B cell (primary cell): Measurements from ENCODE around the gene ZNF598. TPM values are rescaled to one million over a fixed set of nuclear protein-coding genes. Genes with fewer than 3 reads are reported as not detected.

Source experiments
- ATAC-seq: fragments of 200-7000 bp; cut with Tn5 transposase; one replicate; pipeline ENCODE4 v1.10.0; 2021; ENCODE audit warnings: low read depth, mild to moderate bottlenecking, moderate number of reproducible peaks, moderate library complexity
- CTCF ChIA-PET: fragments of 350-600 bp; sonication (Branson Sonifier 250); formaldehyde crosslinking; loops from one replicate; lab custom pipeline; 2021; ENCODE audit warnings: antibody characterized with exemption, inconsistent platforms; lab: Charles Lee
- POLR2A ChIA-PET: fragments of 350-600 bp; sonication (Branson Sonifier 250); formaldehyde crosslinking; loops from one replicate; lab custom pipeline; 2021; ENCODE audit warnings: antibody characterized with exemption; lab: Charles Lee
- DNase-seq: peaks from one replicate; pipeline ENCODE4 v3.0.0; 2013
- H2AFZ ChIP-seq: 2 replicates; pipeline ENCODE4 v1.6.1; 2012; ENCODE audit warnings: mild to moderate bottlenecking, low read depth, low read length; ENCODE audit not compliant: insufficient read depth, poor library complexity, severe bottlenecking
- H3K27ac ChIP-seq, 2 donors: 1 replicate in 1 of 2; 2 replicates in 1 of 2; pipeline ENCODE4 v1.5.1; 2012 to 2013; ENCODE audit warnings: low read length in 2 of 2, mild to moderate bottlenecking in 2 of 2, moderate library complexity in 1 of 2
- H3K27me3 ChIP-seq, 4 experiments: fragments of 200-600 bp in 1 of 4; sonication (generic) in 1 of 4; replicated peaks in 1 of 4; 1 replicate in 2 of 4; 2 replicates in 2 of 4; pipeline versions ENCODE4 v1.6.1 to v1.7.0; 2013 to 2016; ENCODE audit warnings: low read length in 3 of 4, mild to moderate bottlenecking in 2 of 4, mixed read lengths in 1 of 4, moderate library complexity in 1 of 4; ENCODE audit not compliant: insufficient read depth in 4 of 4, control insufficient read depth in 3 of 4; ENCODE audit errors: control extremely low read depth in 1 of 4
- H3K36me3 ChIP-seq, 2 experiments: replicated peaks in 1 of 2; 1 replicate in 1 of 2; 2 replicates in 1 of 2; pipeline versions ENCODE4 v1.6.1 to v1.7.1; 2013; ENCODE audit warnings: low read length in 1 of 2; ENCODE audit not compliant: insufficient read depth in 2 of 2, control insufficient read depth in 1 of 2; ENCODE audit errors: control extremely low read depth in 1 of 2, extremely low read depth in 1 of 2
- H3K4me1 ChIP-seq, 2 donors: fragments of 200-600 bp in 1 of 2; sonication (generic) in 1 of 2; 1 replicate in 1 of 2; 2 replicates in 1 of 2; pipeline versions ENCODE4 v1.5.1 to v1.6.1; 2013 to 2017; ENCODE audit warnings: low read length in 2 of 2; ENCODE audit not compliant: control insufficient read depth in 2 of 2, insufficient read depth in 2 of 2
- H3K4me2 ChIP-seq: replicated peaks from 2 replicates; pipeline ENCODE3; 2012; ENCODE audit warnings: mild to moderate bottlenecking, low read depth, low read length; ENCODE audit not compliant: poor library complexity, severe bottlenecking
- H3K4me3 ChIP-seq, 5 experiments: fragments of 200-600 bp in 1 of 5; sonication (generic) in 1 of 5; 1 replicate in 3 of 5; 2 replicates in 2 of 5; pipeline versions ENCODE4 v1.5.1 to v1.7.0; 2011 to 2016; ENCODE audit warnings: low read length in 4 of 5, mild to moderate bottlenecking in 4 of 5, low read depth in 2 of 5, control low read depth in 1 of 5, moderate library complexity in 1 of 5; ENCODE audit not compliant: insufficient read depth in 1 of 5; ENCODE audit errors: control extremely low read depth in 1 of 5, extremely low read depth in 1 of 5
- H3K79me2 ChIP-seq: fragments of 200-600 bp; sonication (generic); one replicate; pipeline ENCODE4 v1.6.0; 2016; ENCODE audit warnings: low read length; ENCODE audit not compliant: control insufficient read depth, insufficient read depth
- H3K9ac ChIP-seq: fragments of 200-600 bp; sonication (generic); 2 replicates; pipeline ENCODE4 v1.6.1; 2017; ENCODE audit warnings: mild to moderate bottlenecking, low read length, moderate library complexity
- H3K9me3 ChIP-seq, 3 donors: one replicate each; pipeline versions ENCODE4 v1.6.1 to v1.7.1; 2013; ENCODE audit warnings: low read length in 2 of 3; ENCODE audit not compliant: control insufficient read depth in 2 of 3, insufficient read depth in 1 of 3; ENCODE audit errors: control extremely low read depth in 1 of 3
- H4K20me1 ChIP-seq: 2 replicates; pipeline ENCODE4 v1.6.0; 2012; ENCODE audit warnings: mild to moderate bottlenecking, low read length; ENCODE audit not compliant: insufficient read depth, control insufficient read depth, poor library complexity, severe bottlenecking
- H3K27ac Mint-ChIP-seq: one replicate; pipeline ENCODE4 v1.8.0; 2021; ENCODE audit warnings: mixed read lengths
- H3K27me3 Mint-ChIP-seq: one replicate; pipeline ENCODE4 v1.8.0; 2021; ENCODE audit warnings: mixed read lengths
- H3K4me1 Mint-ChIP-seq: one replicate; pipeline ENCODE4 v1.8.0; 2021; ENCODE audit warnings: mixed read lengths
- H3K4me3 Mint-ChIP-seq: one replicate; pipeline ENCODE4 v1.8.0; 2021; ENCODE audit warnings: mixed read lengths
- H3K9me3 Mint-ChIP-seq: one replicate; pipeline ENCODE4 v1.8.0; 2022; ENCODE audit warnings: mixed read lengths; ENCODE audit not compliant: insufficient read depth
- CTCF ChIP-seq: fragments of 200-600 bp; IDR thresholded peaks from one replicate; pipeline ENCODE4 v1.8.0; 2022; ENCODE audit warnings: antibody characterized with exemption, mild to moderate bottlenecking
- EZH2 ChIP-seq: IDR thresholded peaks from 2 replicates; pipeline ENCODE4 v1.6.1; 2012; ENCODE audit warnings: borderline replicate concordance, low read depth, mild to moderate bottlenecking, moderate library complexity, low read length; ENCODE audit not compliant: insufficient read depth, poor library complexity, severe bottlenecking
- WGBS: methylation state at CpG from one replicate; pipeline ENCODE4 v1.1.5; 2013; ENCODE audit warnings: missing lambda C conversion rate; ENCODE audit not compliant: insufficient coverage; 5-methylcytosine and 5-hydroxymethylcytosine counted together
- intact Hi-C: fragments of 100-400 bp; cut with micrococcal nuclease; formaldehyde crosslinking; loops from one replicate; pipeline ENCODE4 v1.10.0; 2022
- polyA plus RNA-seq: library from polyadenylated mRNA; depleted of rRNA; stranded (reverse); fragments of >200 nt; gene quantifications from 2 replicates; pipeline ENCODE4 v1.2.3, GENCODE V29; 2012
- total RNA-seq, 2 donors: library from RNA; stranded (reverse); fragments of 120-200 nt in 1 of 2; gene quantifications; 1 replicate in 1 of 2; 2 replicates in 1 of 2; pipeline versions ENCODE4 v1.2.3 to v1.2.4, GENCODE V29; 2013 to 2022

Gene ZNF598
- total and polyA plus RNA-seq, 2 donors (not counting 1 experiment from before 2014, with no cell fraction given) = 49.5 to 61.5 TPM

- H3K27me3 Mint-ChIP-seq = peaks cover 2% of the 10 kb centered on the region
- WGBS = over 99% methylated on average over 18 of the region's 18 CpGs
- Histone ChIP-seq H3K36me3 (peaks cover 0 to 42% of the 10 kb centered on the region in 2 experiments), H3K4me3 (no peak overlapping the region), H3K79me2 (peaks cover 21% of the 10 kb centered on the region), H3K9ac (no peak overlapping the region), H4K20me1 (peaks cover 41% of the 10 kb centered on the region), H3K9me3 (peaks cover 0 to 6% (median 0%) of the 10 kb centered on the region in 3 donors), H3K27me3 (peaks cover 0 to 63% (median 18%) of the 10 kb centered on the region in 4 experiments), H3K27ac (no peak overlapping the region), H3K4me1 (peaks cover 4 to 16% of the 10 kb centered on the region in 2 donors), H3K4me2 (no peak overlapping the region), H2AFZ (no peak overlapping the region)
- ChIA-PET CTCF (interaction anchor here (0.6 to 1.3 kb wide), 3 partner anchors 26 to 895 kb away, joined by 3 to 4 read pairs (median 4); no protein-coding TSS in a partner anchor), POLR2A (interaction anchor here (1.5 to 2.0 kb wide), 2 partner anchors 13 kb away, joined by 3 to 5 read pairs; partner anchors contain the start of gene RPS2)
- peaks cover 11% of the 10 kb centered on the region for H3K4me1 Mint-ChIP-seq
- H3K4me3 Mint-ChIP-seq = no peak overlapping the region
- H3K27ac Mint-ChIP-seq = no peak overlapping the region
- H3K9me3 Mint-ChIP-seq = no peaks in the 10 kb centered on the region
- no peak for ATAC-seq
- TF ChIP-seq CTCF = no peak
- no peak for TF ChIP-seq EZH2
- no peak for DNase-seq
- intact Hi-C loops = no loop called here
These were observed 31.7 kb downstream of the ZNF598 start for GRCh38 chr16:1977875-1978268.
